Right atrium auricular region (tissue), 2 donors: ENCODE data around the gene TEX51. TPM values are rescaled to one million over a fixed set of nuclear protein-coding genes. Genes with fewer than 3 reads are reported as not detected.

Experiments used
- DNase-seq: peaks from one replicate; pipeline ENCODE4 v3.0.0-alpha.2; 2019; ENCODE audit warnings: low spot score
- H3K27ac ChIP-seq, 2 donors: fragments of 200-600 bp; sonication (generic); 1 replicate in 1 of 2; 2 replicates in 1 of 2; pipeline ENCODE4 v1.5.1; 2016 to 2019
- H3K27me3 ChIP-seq, 2 donors: fragments of 200-600 bp; sonication (generic); one replicate each; pipeline versions ENCODE4 v1.5.1 to v1.6.0; 2017 to 2019
- H3K36me3 ChIP-seq: fragments of 200-600 bp; sonication (generic); one replicate; pipeline ENCODE4 v1.5.1; 2016
- H3K4me1 ChIP-seq, 2 donors: fragments of 200-600 bp; sonication (generic); one replicate each; pipeline versions ENCODE4 v1.5.1 to v1.6.0; 2017 to 2019
- H3K4me3 ChIP-seq, 2 donors: fragments of 200-600 bp; sonication (generic); 1 replicate in 1 of 2; 2 replicates in 1 of 2; pipeline ENCODE4 v1.5.1; 2017 to 2019; ENCODE audit warnings: mild to moderate bottlenecking in 1 of 2, moderate library complexity in 1 of 2
- H3K9me3 ChIP-seq, 2 donors: fragments of 200-600 bp; sonication (generic); one replicate each; pipeline ENCODE4 v1.5.1; 2019
- total RNA-seq, 2 donors: library from RNA; depleted of rRNA; stranded (reverse); fragments of >200 nt; gene quantifications; one replicate each; pipeline ENCODE4 v1.1.0, GENCODE V29; 2016
- TF ChIP-seq, protein P1 (sequence below), 2 donors: fragments of 200-600 bp; sonication (generic); IDR thresholded peaks; one replicate each; pipeline ENCODE4 v1.5.1; 2019; ENCODE audit warnings: antibody characterized with exemption in 2 of 2

The TEX51 gene
- total RNA-seq, 2 donors from 2014 or later: not detected

DNA sequence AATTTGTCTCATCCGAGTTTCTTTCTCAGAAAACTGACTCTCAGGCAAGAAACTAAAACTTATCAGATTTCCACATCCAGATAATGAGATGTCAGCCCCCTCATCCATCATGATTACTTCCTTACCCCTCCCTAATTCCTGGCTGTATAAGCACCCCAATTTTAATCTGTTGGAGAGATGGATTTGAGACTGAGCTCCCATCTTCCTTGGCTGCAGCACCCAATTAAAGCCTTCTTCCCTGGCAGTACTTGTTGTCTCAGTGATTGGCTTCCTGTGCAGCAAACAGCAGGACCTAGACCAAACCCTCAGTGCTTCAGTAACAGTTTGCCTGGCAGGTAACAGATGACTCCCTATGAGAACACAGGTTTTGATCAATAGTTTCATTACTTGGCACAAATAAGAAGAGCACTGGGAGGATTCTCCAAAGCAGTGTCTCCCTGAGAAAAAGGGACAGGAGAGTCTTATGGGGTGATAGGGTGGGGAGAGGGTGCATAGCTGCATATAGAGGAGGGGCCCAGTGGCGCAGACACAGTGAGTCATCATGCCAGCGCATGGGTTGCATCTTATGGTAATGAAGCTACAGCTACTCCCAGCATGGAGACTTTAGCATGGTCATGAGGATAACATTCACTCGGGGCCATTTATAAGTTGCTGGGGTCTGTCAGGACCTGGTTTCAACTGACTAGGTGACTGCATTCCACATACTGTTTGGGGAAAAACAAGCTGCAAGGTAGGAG is 45.1 kb downstream of the TEX51 start:
- Histone ChIP-seq H3K4me3 (no peak overlapping the region), H3K27ac (no peak overlapping the region), H3K4me1 (no peaks in the 10 kb centered on the region), H3K27me3 (no peaks in the 10 kb centered on the region), H3K9me3 (no peaks in the 10 kb centered on the region), H3K36me3 (no peaks in the 10 kb centered on the region)
- DNase-seq: no peak
- TF ChIP-seq, protein P1, sequence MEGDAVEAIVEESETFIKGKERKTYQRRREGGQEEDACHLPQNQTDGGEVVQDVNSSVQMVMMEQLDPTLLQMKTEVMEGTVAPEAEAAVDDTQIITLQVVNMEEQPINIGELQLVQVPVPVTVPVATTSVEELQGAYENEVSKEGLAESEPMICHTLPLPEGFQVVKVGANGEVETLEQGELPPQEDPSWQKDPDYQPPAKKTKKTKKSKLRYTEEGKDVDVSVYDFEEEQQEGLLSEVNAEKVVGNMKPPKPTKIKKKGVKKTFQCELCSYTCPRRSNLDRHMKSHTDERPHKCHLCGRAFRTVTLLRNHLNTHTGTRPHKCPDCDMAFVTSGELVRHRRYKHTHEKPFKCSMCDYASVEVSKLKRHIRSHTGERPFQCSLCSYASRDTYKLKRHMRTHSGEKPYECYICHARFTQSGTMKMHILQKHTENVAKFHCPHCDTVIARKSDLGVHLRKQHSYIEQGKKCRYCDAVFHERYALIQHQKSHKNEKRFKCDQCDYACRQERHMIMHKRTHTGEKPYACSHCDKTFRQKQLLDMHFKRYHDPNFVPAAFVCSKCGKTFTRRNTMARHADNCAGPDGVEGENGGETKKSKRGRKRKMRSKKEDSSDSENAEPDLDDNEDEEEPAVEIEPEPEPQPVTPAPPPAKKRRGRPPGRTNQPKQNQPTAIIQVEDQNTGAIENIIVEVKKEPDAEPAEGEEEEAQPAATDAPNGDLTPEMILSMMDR (IDR thresholded peaks at IDR 0.05): no peak

DNA sequence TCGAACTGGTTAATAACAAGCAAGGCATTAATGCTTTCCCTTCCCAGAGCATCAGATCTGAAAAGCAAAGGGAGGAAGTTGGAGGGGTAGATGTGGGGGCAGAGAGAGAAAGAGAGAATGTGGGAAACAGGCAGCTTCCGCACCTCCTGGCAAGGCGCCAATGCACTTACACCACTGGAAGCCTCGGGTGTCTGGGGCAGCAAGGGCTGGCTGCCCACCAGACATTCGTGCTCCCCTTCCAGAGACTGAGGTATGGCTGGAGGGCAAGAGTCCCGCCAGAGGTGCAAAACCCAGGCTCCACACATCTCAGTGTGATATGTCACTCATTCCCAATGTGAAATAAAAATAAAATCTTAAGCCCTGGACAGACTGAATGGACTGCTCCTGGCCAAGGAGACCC is 46.4 kb downstream of the TEX51 start:
- Histone ChIP-seq H3K27me3 (no peaks in the 10 kb centered on the region), H3K4me3 (no peak overlapping the region), H3K27ac (no peak overlapping the region), H3K4me1 (no peaks in the 10 kb centered on the region), H3K9me3 (no peaks in the 10 kb centered on the region), H3K36me3 (no peaks in the 10 kb centered on the region)
- no peak for DNase-seq
- TF ChIP-seq, protein P1 (IDR thresholded peaks at IDR 0.05): no peak

GRCh38 chr2:126946318-126947102 is 47.8 kb downstream of the TEX51 start:
- no peaks in the 10 kb centered on the region for H3K4me1 ChIP-seq
- no peaks in the 10 kb centered on the region for H3K9me3 ChIP-seq
- DNase-seq: no peak
- no peaks in the 10 kb centered on the region for H3K36me3 ChIP-seq
- TF ChIP-seq, protein P1 (IDR thresholded peaks at IDR 0.05): no peak
- no peaks in the 10 kb centered on the region for H3K27me3 ChIP-seq
- H3K27ac ChIP-seq: no peak overlapping the region
- H3K4me3 ChIP-seq: no peak overlapping the region

DNA sequence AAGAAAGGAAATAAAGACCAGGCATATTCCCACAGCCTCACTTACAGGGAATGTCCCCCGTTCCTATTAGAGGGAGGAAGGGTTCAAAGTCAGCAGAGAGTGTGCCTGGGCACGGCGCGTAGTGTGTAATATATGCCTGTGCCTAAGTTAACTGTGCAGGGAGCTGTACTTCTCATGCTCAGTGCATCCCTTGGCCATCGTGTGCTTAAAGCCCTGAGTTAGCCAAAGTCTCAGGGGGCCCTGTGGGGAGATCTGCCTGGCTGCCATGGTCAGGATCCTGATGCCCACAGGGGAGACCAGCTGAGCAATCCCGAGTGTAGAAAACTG is 48.4 kb downstream of the TEX51 start:
- Histone ChIP-seq H3K27ac (no peak overlapping the region), H3K27me3 (no peaks in the 10 kb centered on the region), H3K4me1 (no peaks in the 10 kb centered on the region), H3K4me3 (no peak overlapping the region), H3K36me3 (no peaks in the 10 kb centered on the region), H3K9me3 (no peaks in the 10 kb centered on the region)
- TF ChIP-seq, protein P1 (IDR thresholded peaks at IDR 0.05): no peak
- no peak for DNase-seq

- Histone ChIP-seq H3K27ac (no peak overlapping the region), H3K9me3 (no peaks in the 10 kb centered on the region), H3K36me3 (no peaks in the 10 kb centered on the region), H3K4me1 (no peaks in the 10 kb centered on the region), H3K27me3 (no peaks in the 10 kb centered on the region), H3K4me3 (no peak overlapping the region)
- TF ChIP-seq, protein P1 (IDR thresholded peaks at IDR 0.05): no peak
- peak; percentile 55 for DNase-seq
These were observed 51.1 kb downstream of the TEX51 start for GRCh38 chr2:126949775-126950174.
